ENCODE data around the gene SLX1A.
A peak's percentile ranks its signal among the peaks of the same experiment; 100 is the strongest.
"Not testable (repeated sequence)": the region's sequence is repeated elsewhere in the genome, so short reads cannot be mapped to it uniquely, and the experiment has no call there.

The SLX1A gene

GRCh38 chr16:30217082-30217481 is 23.4 kb downstream of the SLX1A start:
- not testable (repeated sequence) for H3K9me3 ChIP-seq; H3K4me1 ChIP-seq; H3K36me3 ChIP-seq; H3K4me3 ChIP-seq (ENCODE audit: low read depth, low read length); H3K27me3 ChIP-seq
- DNase-seq, result peak; percentile 1
